ENCODE measurements around the gene FEZ2. TPM values are rescaled to one million over a fixed set of nuclear protein-coding genes. Genes with fewer than 3 reads are reported as not detected.

The FEZ2 gene
- total and polyA plus RNA-seq, 2 experiments from 2014 or later, result 28.0 to 32.9 TPM

DNA sequence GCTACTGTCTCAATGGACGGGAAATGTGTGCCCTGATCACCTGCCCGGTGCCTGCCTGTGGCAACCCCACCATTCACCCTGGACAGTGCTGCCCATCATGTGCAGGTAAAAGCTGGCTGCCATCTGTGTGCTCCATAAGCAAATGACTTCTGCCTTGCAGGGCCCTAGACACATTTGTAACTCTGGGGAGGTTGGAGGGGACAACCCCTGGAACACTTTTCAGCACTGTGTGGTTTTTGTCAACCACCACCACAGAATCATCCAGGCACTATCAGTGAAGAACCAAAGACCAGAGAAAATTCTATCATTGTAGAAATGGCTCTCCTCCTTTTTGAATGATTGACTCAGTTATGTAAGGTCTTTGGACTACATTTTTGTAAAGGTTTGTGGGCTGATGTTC is 84.3 kb downstream of the FEZ2 start (continued):
- TF ChIP-seq, protein P1, sequence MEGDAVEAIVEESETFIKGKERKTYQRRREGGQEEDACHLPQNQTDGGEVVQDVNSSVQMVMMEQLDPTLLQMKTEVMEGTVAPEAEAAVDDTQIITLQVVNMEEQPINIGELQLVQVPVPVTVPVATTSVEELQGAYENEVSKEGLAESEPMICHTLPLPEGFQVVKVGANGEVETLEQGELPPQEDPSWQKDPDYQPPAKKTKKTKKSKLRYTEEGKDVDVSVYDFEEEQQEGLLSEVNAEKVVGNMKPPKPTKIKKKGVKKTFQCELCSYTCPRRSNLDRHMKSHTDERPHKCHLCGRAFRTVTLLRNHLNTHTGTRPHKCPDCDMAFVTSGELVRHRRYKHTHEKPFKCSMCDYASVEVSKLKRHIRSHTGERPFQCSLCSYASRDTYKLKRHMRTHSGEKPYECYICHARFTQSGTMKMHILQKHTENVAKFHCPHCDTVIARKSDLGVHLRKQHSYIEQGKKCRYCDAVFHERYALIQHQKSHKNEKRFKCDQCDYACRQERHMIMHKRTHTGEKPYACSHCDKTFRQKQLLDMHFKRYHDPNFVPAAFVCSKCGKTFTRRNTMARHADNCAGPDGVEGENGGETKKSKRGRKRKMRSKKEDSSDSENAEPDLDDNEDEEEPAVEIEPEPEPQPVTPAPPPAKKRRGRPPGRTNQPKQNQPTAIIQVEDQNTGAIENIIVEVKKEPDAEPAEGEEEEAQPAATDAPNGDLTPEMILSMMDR (conservative IDR thresholded peaks at IDR 0.05; ENCODE audit: low read depth in 2 of 2), result no peak
- no peak for TF ChIP-seq POLR2AphosphoS5 (IDR thresholded peaks at IDR 0.05; ENCODE audit: low read depth)
- no peak for TF ChIP-seq ZNF331 (CRISPR knock-in tag; IDR thresholded peaks at IDR 0.05; ENCODE audit: low read depth)
- no peak for TF ChIP-seq NANOG (IDR thresholded peaks at IDR 0.05; ENCODE audit: borderline replicate concordance)
- no peak for TF ChIP-seq ZNF114 (CRISPR knock-in tag; IDR thresholded peaks at IDR 0.05)
- no peak for TF ChIP-seq JUNB (IDR thresholded peaks at IDR 0.05; ENCODE audit: unreplicated experiment)
- TF ChIP-seq EZH2 (IDR thresholded peaks at IDR 0.05; ENCODE audit: low read depth, unreplicated experiment), result no peak
- TF ChIP-seq CREB1 (CRISPR knock-in tag; IDR thresholded peaks at IDR 0.05; ENCODE audit: low read depth), result no peak
- TF ChIP-seq, protein P2, sequence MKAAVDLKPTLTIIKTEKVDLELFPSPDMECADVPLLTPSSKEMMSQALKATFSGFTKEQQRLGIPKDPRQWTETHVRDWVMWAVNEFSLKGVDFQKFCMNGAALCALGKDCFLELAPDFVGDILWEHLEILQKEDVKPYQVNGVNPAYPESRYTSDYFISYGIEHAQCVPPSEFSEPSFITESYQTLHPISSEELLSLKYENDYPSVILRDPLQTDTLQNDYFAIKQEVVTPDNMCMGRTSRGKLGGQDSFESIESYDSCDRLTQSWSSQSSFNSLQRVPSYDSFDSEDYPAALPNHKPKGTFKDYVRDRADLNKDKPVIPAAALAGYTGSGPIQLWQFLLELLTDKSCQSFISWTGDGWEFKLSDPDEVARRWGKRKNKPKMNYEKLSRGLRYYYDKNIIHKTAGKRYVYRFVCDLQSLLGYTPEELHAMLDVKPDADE (IDR thresholded peaks at IDR 0.05), result no peak
- no peak for TF ChIP-seq STAT1 (IDR thresholded peaks at IDR 0.05; ENCODE audit: unreplicated experiment)

DNA sequence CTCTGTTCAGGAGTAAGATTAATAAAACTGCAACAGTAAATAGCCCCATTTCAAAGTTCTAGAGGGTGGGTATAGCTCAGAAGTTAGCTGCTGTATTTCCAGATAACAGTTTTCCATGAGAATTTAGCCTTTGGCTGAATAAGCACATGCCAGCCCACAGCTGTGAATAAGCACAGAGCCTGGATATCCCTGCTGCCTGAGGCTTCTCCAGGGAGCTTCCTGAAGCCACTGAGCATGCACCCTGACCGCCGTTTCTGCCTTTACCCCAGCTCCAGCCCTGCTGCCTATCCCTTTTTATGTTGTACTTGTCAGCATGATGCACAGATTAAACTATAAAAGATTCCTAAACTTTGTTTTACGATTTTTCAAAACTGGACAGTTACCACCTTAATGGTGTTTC is 85.3 kb downstream of the FEZ2 start:
- H3K9me2 ChIP-seq (ENCODE audit: insufficient read depth), result no peaks in the 10 kb centered on the region
- peak overlapping the region; percentile 58; the same call in 1 of the 2 replicates for H3K27ac Mint-ChIP-seq
- H3K36me3 ChIP-seq (ENCODE audit: insufficient read depth), result peaks cover 18% of the 10 kb centered on the region
- H3K4me1 Mint-ChIP-seq, result peaks cover 11% of the 10 kb centered on the region
- H3K4me1 ChIP-seq (ENCODE audit: insufficient read depth), result peaks cover 6% of the 10 kb centered on the region
- H2AFZ ChIP-seq, result no peak overlapping the region
- H3K4me3 ChIP-seq, result no peak overlapping the region
- no peaks in the 10 kb centered on the region for H4K20me1 ChIP-seq (replicated peaks; ENCODE audit: insufficient read depth)
- no peaks in the 10 kb centered on the region for H3K27me3 ChIP-seq (ENCODE audit: insufficient read depth)
- ATAC-seq (no peak), DNase-seq (ENCODE audit: low spot score) (no peak)
- H3K9me3 Mint-ChIP-seq, result no peaks in the 10 kb centered on the region
- no peak overlapping the region for H3K4me2 ChIP-seq
- peaks cover 4% of the 10 kb centered on the region for H3K27me3 Mint-ChIP-seq (ENCODE audit: insufficient read depth, low read depth, poor library complexity)
- peaks cover 52% of the 10 kb centered on the region for H3K36me3 Mint-ChIP-seq (ENCODE audit: low read depth)
- H3K4me3 Mint-ChIP-seq, result no peak overlapping the region
- peaks cover 7% of the 10 kb centered on the region; the same call in 1 of the 2 replicates for H3K79me2 ChIP-seq (replicated peaks; ENCODE audit: insufficient read depth)
- no peak overlapping the region for H3K27ac ChIP-seq (ENCODE audit: low read depth)
- H3F3A ChIP-seq (replicated peaks; ENCODE audit: low read depth), result no peaks in the 10 kb centered on the region
- TF ChIP-seq, protein P2 (IDR thresholded peaks at IDR 0.05), result no peak
- TF ChIP-seq EZH2 (IDR thresholded peaks at IDR 0.05; ENCODE audit: low read depth, unreplicated experiment), result no peak
- TF ChIP-seq STAT1 (IDR thresholded peaks at IDR 0.05; ENCODE audit: unreplicated experiment), result no peak
- no peak for TF ChIP-seq JUNB (IDR thresholded peaks at IDR 0.05; ENCODE audit: unreplicated experiment)
- TF ChIP-seq, protein P3, sequence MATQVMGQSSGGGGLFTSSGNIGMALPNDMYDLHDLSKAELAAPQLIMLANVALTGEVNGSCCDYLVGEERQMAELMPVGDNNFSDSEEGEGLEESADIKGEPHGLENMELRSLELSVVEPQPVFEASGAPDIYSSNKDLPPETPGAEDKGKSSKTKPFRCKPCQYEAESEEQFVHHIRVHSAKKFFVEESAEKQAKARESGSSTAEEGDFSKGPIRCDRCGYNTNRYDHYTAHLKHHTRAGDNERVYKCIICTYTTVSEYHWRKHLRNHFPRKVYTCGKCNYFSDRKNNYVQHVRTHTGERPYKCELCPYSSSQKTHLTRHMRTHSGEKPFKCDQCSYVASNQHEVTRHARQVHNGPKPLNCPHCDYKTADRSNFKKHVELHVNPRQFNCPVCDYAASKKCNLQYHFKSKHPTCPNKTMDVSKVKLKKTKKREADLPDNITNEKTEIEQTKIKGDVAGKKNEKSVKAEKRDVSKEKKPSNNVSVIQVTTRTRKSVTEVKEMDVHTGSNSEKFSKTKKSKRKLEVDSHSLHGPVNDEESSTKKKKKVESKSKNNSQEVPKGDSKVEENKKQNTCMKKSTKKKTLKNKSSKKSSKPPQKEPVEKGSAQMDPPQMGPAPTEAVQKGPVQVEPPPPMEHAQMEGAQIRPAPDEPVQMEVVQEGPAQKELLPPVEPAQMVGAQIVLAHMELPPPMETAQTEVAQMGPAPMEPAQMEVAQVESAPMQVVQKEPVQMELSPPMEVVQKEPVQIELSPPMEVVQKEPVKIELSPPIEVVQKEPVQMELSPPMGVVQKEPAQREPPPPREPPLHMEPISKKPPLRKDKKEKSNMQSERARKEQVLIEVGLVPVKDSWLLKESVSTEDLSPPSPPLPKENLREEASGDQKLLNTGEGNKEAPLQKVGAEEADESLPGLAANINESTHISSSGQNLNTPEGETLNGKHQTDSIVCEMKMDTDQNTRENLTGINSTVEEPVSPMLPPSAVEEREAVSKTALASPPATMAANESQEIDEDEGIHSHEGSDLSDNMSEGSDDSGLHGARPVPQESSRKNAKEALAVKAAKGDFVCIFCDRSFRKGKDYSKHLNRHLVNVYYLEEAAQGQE (IDR thresholded peaks at IDR 0.05; ENCODE audit: unreplicated experiment), result no peak
- no peak for TF ChIP-seq NANOG (IDR thresholded peaks at IDR 0.05; ENCODE audit: borderline replicate concordance)
- TF ChIP-seq ZNF331 (CRISPR knock-in tag; IDR thresholded peaks at IDR 0.05; ENCODE audit: low read depth), result no peak

All from GM23338 (cell line).